Measurements from ENCODE around the gene ATP6V1B1. TPM values are rescaled to one million over a fixed set of nuclear protein-coding genes. Genes with fewer than 3 reads are reported as not detected.

The ATP6V1B1 gene
- total RNA-seq, 1 donor from 2014 or later: not detected

- FAIRE-seq (no peak), DNase-seq (ENCODE audit: low read depth) (peak; percentile 72)
- no peak for TF ChIP-seq CTCF (IDR thresholded peaks at IDR 0.05; ENCODE audit: insufficient read depth, low read length, severe bottlenecking)
- Histone ChIP-seq H3K4me3 (ENCODE audit: low read depth, low read length) (no peak overlapping the region), H3K27me3 (ENCODE audit: control insufficient read depth, insufficient read depth, low read length) (no peaks in the 10 kb centered on the region), H3K36me3 (ENCODE audit: control insufficient read depth, insufficient read depth, low read length) (no peaks in the 10 kb centered on the region)
Measured at GRCh38 chr2:70947556-70948184, 12.0 kb downstream of the ATP6V1B1 start.

- Histone ChIP-seq H3K27me3 (ENCODE audit: control insufficient read depth, insufficient read depth, low read length) (no peaks in the 10 kb centered on the region), H3K4me3 (ENCODE audit: low read depth, low read length) (peak overlapping the region; percentile 15), H3K36me3 (ENCODE audit: control insufficient read depth, insufficient read depth, low read length) (no peaks in the 10 kb centered on the region)
- peak; percentile 96 for TF ChIP-seq CTCF (IDR thresholded peaks at IDR 0.05; ENCODE audit: insufficient read depth, low read length, severe bottlenecking)
- FAIRE-seq (no peak), DNase-seq (ENCODE audit: low read depth) (peak; percentile 63)
Measured at GRCh38 chr2:70948337-70949003, 12.8 kb downstream of the ATP6V1B1 start.

GRCh38 chr2:70949086-70949485 lies 13.4 kb downstream of the ATP6V1B1 start:
- FAIRE-seq (no peak), DNase-seq (ENCODE audit: low read depth) (no peak)
- Histone ChIP-seq H3K4me3 (ENCODE audit: low read depth, low read length) (no peak overlapping the region), H3K27me3 (ENCODE audit: control insufficient read depth, insufficient read depth, low read length) (no peaks in the 10 kb centered on the region), H3K36me3 (ENCODE audit: control insufficient read depth, insufficient read depth, low read length) (no peaks in the 10 kb centered on the region)
- no peak for TF ChIP-seq CTCF (IDR thresholded peaks at IDR 0.05; ENCODE audit: insufficient read depth, low read length, severe bottlenecking)

GRCh38 chr2:70954886-70955285 lies 19.2 kb downstream of the ATP6V1B1 start:
- H3K36me3 ChIP-seq (ENCODE audit: control insufficient read depth, insufficient read depth, low read length): no peaks in the 10 kb centered on the region

GRCh38 chr2:70956141-70956540 lies 20.4 kb downstream of the ATP6V1B1 start:
- TF ChIP-seq CTCF (IDR thresholded peaks at IDR 0.05; ENCODE audit: insufficient read depth, low read length, severe bottlenecking): no peak
- FAIRE-seq (no peak), DNase-seq (ENCODE audit: low read depth) (no peak)
- no peak overlapping the region for H3K4me3 ChIP-seq (ENCODE audit: low read depth, low read length)
- no peaks in the 10 kb centered on the region for H3K36me3 ChIP-seq (ENCODE audit: control insufficient read depth, insufficient read depth, low read length)
- peaks cover 6% of the 10 kb centered on the region for H3K27me3 ChIP-seq (ENCODE audit: control insufficient read depth, insufficient read depth, low read length)

More at GRCh38 chr2:70954886-70955285, 19.2 kb downstream of the ATP6V1B1 start:
- no peak overlapping the region for H3K4me3 ChIP-seq (ENCODE audit: low read depth, low read length)
- no peak for TF ChIP-seq CTCF (IDR thresholded peaks at IDR 0.05; ENCODE audit: insufficient read depth, low read length, severe bottlenecking)
- peaks cover 6% of the 10 kb centered on the region for H3K27me3 ChIP-seq (ENCODE audit: control insufficient read depth, insufficient read depth, low read length)
- no peak for FAIRE-seq
- DNase-seq (ENCODE audit: low read depth): peak; percentile 13

Measured in bronchial epithelial cell (primary cell).